ENCODE results near the gene TMTC1. TPM values are rescaled to one million over a fixed set of nuclear protein-coding genes. Genes with fewer than 3 reads are reported as not detected.

TMTC1 gene
- total RNA-seq, 1 experiment from 2014 or later = 6.1 TPM

GRCh38 chr12:29706311-29706710, 77.4 kb downstream of the TMTC1 start:
- no peak for TF ChIP-seq EZH2 (IDR thresholded peaks at IDR 0.05; ENCODE audit: borderline replicate concordance, low read depth, low read length, poor library complexity, severe bottlenecking)
- no peak for TF ChIP-seq CTCF (conservative IDR thresholded peaks at IDR 0.05; ENCODE audit: low read depth, low read length)
- H3K9me3 ChIP-seq (ENCODE audit: low read depth, low read length, poor library complexity, severe bottlenecking) = no peaks in the 10 kb centered on the region
- no TSS peak for BruUV-seq (replicated peaks)
- H3K27ac ChIP-seq (ENCODE audit: low read depth, low read length, poor library complexity, severe bottlenecking) = no peak overlapping the region
- H3K4me3 ChIP-seq (ENCODE audit: low read depth, low read length, poor library complexity, severe bottlenecking) = no peak overlapping the region
- POLR2A ChIA-PET (ENCODE audit: low non-redundant PET) = no interaction called here
- H3K27me3 ChIP-seq (replicated peaks; ENCODE audit: insufficient read depth, low read depth, low read length, poor library complexity) = peaks cover 22% of the 10 kb centered on the region
- CTCF ChIA-PET = no interaction called here
- intact Hi-C loops (cut with micrococcal nuclease; ENCODE audit: unreplicated experiment) = no loop called here
- no peaks in the 10 kb centered on the region for H3K36me3 ChIP-seq (ENCODE audit: insufficient read depth, low read length, poor library complexity, severe bottlenecking)
- H3K4me1 ChIP-seq (ENCODE audit: insufficient read depth, low read length, poor library complexity, severe bottlenecking) = peaks cover 14% of the 10 kb centered on the region
- DNase-seq (ENCODE audit: low spot score) = peak; percentile 46

GRCh38 chr12:29703528-29703927, 80.2 kb downstream of the TMTC1 start:
- ChIA-PET POLR2A (ENCODE audit: low non-redundant PET) (no interaction called here), CTCF (no interaction called here)
- no peaks in the 10 kb centered on the region for H3K36me3 ChIP-seq (ENCODE audit: insufficient read depth, low read length, poor library complexity, severe bottlenecking)
- no peak overlapping the region for H3K4me3 ChIP-seq (ENCODE audit: low read depth, low read length, poor library complexity, severe bottlenecking)
- TF ChIP-seq CTCF (conservative IDR thresholded peaks at IDR 0.05; ENCODE audit: low read depth, low read length) = no peak
- no peak for TF ChIP-seq EZH2 (IDR thresholded peaks at IDR 0.05; ENCODE audit: borderline replicate concordance, low read depth, low read length, poor library complexity, severe bottlenecking)
- no peak for DNase-seq (ENCODE audit: low spot score)
- intact Hi-C loops (cut with micrococcal nuclease; ENCODE audit: unreplicated experiment) = no loop called here
- no TSS peak for BruUV-seq (replicated peaks)
- H3K9me3 ChIP-seq (ENCODE audit: low read depth, low read length, poor library complexity, severe bottlenecking) = no peaks in the 10 kb centered on the region
- H3K4me1 ChIP-seq (ENCODE audit: insufficient read depth, low read length, poor library complexity, severe bottlenecking) = peaks cover 34% of the 10 kb centered on the region
- H3K27ac ChIP-seq (ENCODE audit: low read depth, low read length, poor library complexity, severe bottlenecking) = no peak overlapping the region
- peaks cover 24% of the 10 kb centered on the region for H3K27me3 ChIP-seq (replicated peaks; ENCODE audit: insufficient read depth, low read depth, low read length, poor library complexity)

- Histone ChIP-seq H3K4me1 (ENCODE audit: insufficient read depth, low read length, poor library complexity, severe bottlenecking) (peaks cover 35% of the 10 kb centered on the region), H3K27ac (ENCODE audit: low read depth, low read length, poor library complexity, severe bottlenecking) (no peak overlapping the region), H3K27me3 (replicated peaks; ENCODE audit: insufficient read depth, low read depth, low read length, poor library complexity) (peaks cover 25% of the 10 kb centered on the region), H3K36me3 (ENCODE audit: insufficient read depth, low read length, poor library complexity, severe bottlenecking) (no peaks in the 10 kb centered on the region), H3K4me3 (ENCODE audit: low read depth, low read length, poor library complexity, severe bottlenecking) (no peak overlapping the region), H3K9me3 (ENCODE audit: low read depth, low read length, poor library complexity, severe bottlenecking) (no peaks in the 10 kb centered on the region)
- intact Hi-C loops (cut with micrococcal nuclease; ENCODE audit: unreplicated experiment) = no loop called here
- DNase-seq (ENCODE audit: low spot score) = no peak
- TF ChIP-seq CTCF (conservative IDR thresholded peaks at IDR 0.05; ENCODE audit: low read depth, low read length) (no peak), EZH2 (IDR thresholded peaks at IDR 0.05; ENCODE audit: borderline replicate concordance, low read depth, low read length, poor library complexity, severe bottlenecking) (no peak)
- BruUV-seq (replicated peaks) = no TSS peak
- ChIA-PET CTCF (no interaction called here), POLR2A (ENCODE audit: low non-redundant PET) (no interaction called here)
Measured at GRCh38 chr12:29702972-29703371, 80.8 kb downstream of the TMTC1 start.
